Upper lobe of left lung (tissue), 6 donors: ENCODE measurements around the gene UTP25. TPM values are rescaled to one million over a fixed set of nuclear protein-coding genes. Genes with fewer than 3 reads are reported as not detected.
A peak's percentile ranks its signal among the peaks of the same experiment; 100 is the strongest.

Experiments used
- ATAC-seq, 2 donors: fragments of 200-7000 bp; cut with Tn5 transposase; one replicate each; pipeline ENCODE4 v1.9.1; 2022; ENCODE audit warnings: mild to moderate bottlenecking in 2 of 2, moderate library complexity in 2 of 2; ENCODE audit not compliant: low FRiP score in 2 of 2
- DNase-seq, 2 donors: peaks; one replicate each; pipeline ENCODE4 v3.0.0-alpha.2; 2019 to 2020
- H3K27ac ChIP-seq, 4 donors: fragments of 200-600 bp; sonication (generic); one replicate each; pipeline ENCODE4 v1.5.1; 2016 to 2019
- H3K27me3 ChIP-seq, 4 donors: fragments of 200-600 bp; sonication (generic); one replicate each; pipeline ENCODE4 v1.5.1; 2017 to 2019
- H3K36me3 ChIP-seq, 4 donors: fragments of 200-600 bp; sonication (generic); one replicate each; pipeline ENCODE4 v1.5.1; 2016 to 2019
- H3K4me1 ChIP-seq, 4 donors: fragments of 200-600 bp; sonication (generic); one replicate each; pipeline ENCODE4 v1.5.1; 2018 to 2019
- H3K4me3 ChIP-seq, 4 donors: fragments of 200-600 bp; sonication (generic); one replicate each; pipeline ENCODE4 v1.5.1; 2017 to 2019; ENCODE audit warnings: mild to moderate bottlenecking in 2 of 4, moderate library complexity in 1 of 4
- H3K9me3 ChIP-seq, 4 donors: fragments of 200-600 bp; sonication (generic); one replicate each; pipeline ENCODE4 v1.5.1; 2018 to 2019
- EP300 ChIP-seq, 4 donors: sonication (generic); formaldehyde crosslinking; IDR thresholded peaks; one replicate each; pipeline ENCODE4 v1.5.1; 2017; ENCODE audit warnings: antibody characterized with exemption in 4 of 4, control low read depth in 2 of 4
- POLR2A ChIP-seq, 4 donors: fragments of 450-650 bp; IDR thresholded peaks; one replicate each; pipeline ENCODE4 v1.5.1; 2016 to 2017; ENCODE audit warnings: antibody characterized with exemption in 4 of 4, mild to moderate bottlenecking in 2 of 4
- POLR2AphosphoS5 ChIP-seq, 2 donors: sonication (generic); formaldehyde crosslinking; IDR thresholded peaks; one replicate each; pipeline ENCODE4 v1.5.1; 2017; ENCODE audit warnings: antibody characterized with exemption in 2 of 2
- WGBS, 2 donors: methylation state at CpG; one replicate each; pipeline ENCODE4 v1.1.5; 2017 to 2018; 5-methylcytosine and 5-hydroxymethylcytosine counted together
- total RNA-seq, 6 donors: library from RNA; depleted of rRNA in 4 of 6; stranded (reverse); fragments of >200 nt in 4 of 6; gene quantifications; one replicate each; pipeline versions ENCODE4 v1.1.0 to v1.2.1, GENCODE V29; 2016 to 2021
- TF ChIP-seq, protein P1 (sequence below), 6 experiments: fragments of 450-650 bp in 4 of 6; fragments of 200-600 bp in 2 of 6; sonication (generic) in 2 of 6; IDR thresholded peaks; one replicate each; pipeline ENCODE4 v1.5.1; 2016 to 2019; ENCODE audit warnings: antibody characterized with exemption in 6 of 6
- donor health status: DM: no; HTN: no; CAD: no; lungs with moderate emphysema.
- donor health status: DM: no; HTN: yes; CAD: no; lungs with severe emphysema.

The UTP25 gene
- total RNA-seq, 6 donors from 2014 or later = 2.4 to 9.4 (median 7.9) TPM

DNA sequence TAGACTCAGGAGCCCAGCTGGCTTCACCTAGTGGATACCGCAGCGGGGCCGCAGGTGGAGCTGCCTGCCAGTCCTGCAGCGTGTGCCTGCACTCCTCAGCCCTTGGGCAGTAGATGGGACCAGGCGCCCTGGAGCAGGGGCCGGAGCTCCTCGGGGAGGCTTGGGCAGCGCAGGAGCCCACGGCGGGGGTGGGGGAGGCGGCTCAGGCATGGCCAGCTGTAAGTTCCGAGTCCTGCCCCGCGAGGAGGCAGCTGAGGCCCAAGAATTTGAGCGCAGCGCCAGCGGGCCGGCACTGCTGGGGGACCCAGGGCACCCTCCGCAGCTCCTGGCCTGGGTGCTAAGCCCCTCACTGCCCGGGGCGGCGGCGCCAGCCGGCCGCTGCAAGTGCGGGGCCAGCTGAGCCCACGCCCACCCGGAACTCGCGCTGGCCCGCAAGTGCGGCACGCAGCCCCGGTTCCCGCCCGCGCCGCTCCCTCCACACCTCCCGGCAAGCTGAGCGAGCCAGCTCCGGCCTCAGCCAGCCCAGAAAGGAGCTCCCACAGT lies 30.9 kb downstream of the UTP25 start:
- no peaks in the 10 kb centered on the region for H3K27me3 ChIP-seq
- peaks cover 0 to 11% (median 9%) of the 10 kb centered on the region in 4 donors for H3K36me3 ChIP-seq
- H3K4me1 ChIP-seq = no peaks in the 10 kb centered on the region
- 91 to 98% methylated on average over 14 to 31 of the region's 41 CpGs for WGBS, 2 donors
- no peak overlapping the region for H3K4me3 ChIP-seq
- H3K27ac ChIP-seq = no peak overlapping the region
- ATAC-seq (no peak), DNase-seq (peak in 1 of 2 donors; percentile 79)
- no peak for TF ChIP-seq EP300 (IDR thresholded peaks at IDR 0.05)
- TF ChIP-seq, protein P1, sequence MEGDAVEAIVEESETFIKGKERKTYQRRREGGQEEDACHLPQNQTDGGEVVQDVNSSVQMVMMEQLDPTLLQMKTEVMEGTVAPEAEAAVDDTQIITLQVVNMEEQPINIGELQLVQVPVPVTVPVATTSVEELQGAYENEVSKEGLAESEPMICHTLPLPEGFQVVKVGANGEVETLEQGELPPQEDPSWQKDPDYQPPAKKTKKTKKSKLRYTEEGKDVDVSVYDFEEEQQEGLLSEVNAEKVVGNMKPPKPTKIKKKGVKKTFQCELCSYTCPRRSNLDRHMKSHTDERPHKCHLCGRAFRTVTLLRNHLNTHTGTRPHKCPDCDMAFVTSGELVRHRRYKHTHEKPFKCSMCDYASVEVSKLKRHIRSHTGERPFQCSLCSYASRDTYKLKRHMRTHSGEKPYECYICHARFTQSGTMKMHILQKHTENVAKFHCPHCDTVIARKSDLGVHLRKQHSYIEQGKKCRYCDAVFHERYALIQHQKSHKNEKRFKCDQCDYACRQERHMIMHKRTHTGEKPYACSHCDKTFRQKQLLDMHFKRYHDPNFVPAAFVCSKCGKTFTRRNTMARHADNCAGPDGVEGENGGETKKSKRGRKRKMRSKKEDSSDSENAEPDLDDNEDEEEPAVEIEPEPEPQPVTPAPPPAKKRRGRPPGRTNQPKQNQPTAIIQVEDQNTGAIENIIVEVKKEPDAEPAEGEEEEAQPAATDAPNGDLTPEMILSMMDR (IDR thresholded peaks at IDR 0.05) = no peak
- TF ChIP-seq POLR2AphosphoS5 (IDR thresholded peaks at IDR 0.05) = no peak
- H3K9me3 ChIP-seq = no peaks in the 10 kb centered on the region

- Histone ChIP-seq H3K27me3 (no peaks in the 10 kb centered on the region), H3K36me3 (no peaks in the 10 kb centered on the region), H3K4me1 (peaks cover 0 to 4% (median 0%) of the 10 kb centered on the region in 4 donors), H3K4me3 (no peak overlapping the region), H3K27ac (no peak overlapping the region), H3K9me3 (no peaks in the 10 kb centered on the region)
- TF ChIP-seq POLR2A (IDR thresholded peaks at IDR 0.05) (no peak), POLR2AphosphoS5 (IDR thresholded peaks at IDR 0.05) (no peak)
- TF ChIP-seq, protein P1 (IDR thresholded peaks at IDR 0.05) = peak in 5 of 6 experiments; percentile 47 to 75 (median 59)
- peak; percentile 69 to 73 for DNase-seq
- 13 to 16% methylated on average over 7 of the region's 7 CpGs for WGBS, 2 donors
- ATAC-seq = peak; percentile 81 to 91
Measured at GRCh38 chr1:209860293-209860881, 32.6 kb downstream of the UTP25 start.

GRCh38 chr1:209861242-209861641 lies 33.5 kb downstream of the UTP25 start:
- H3K27ac ChIP-seq = no peak overlapping the region
- no peak overlapping the region for H3K4me3 ChIP-seq
- H3K27me3 ChIP-seq = no peaks in the 10 kb centered on the region
- H3K36me3 ChIP-seq = no peaks in the 10 kb centered on the region
- TF ChIP-seq POLR2AphosphoS5 (IDR thresholded peaks at IDR 0.05) (no peak), POLR2A (IDR thresholded peaks at IDR 0.05) (no peak), EP300 (IDR thresholded peaks at IDR 0.05) (no peak)
- TF ChIP-seq, protein P1 (IDR thresholded peaks at IDR 0.05) = no peak
- no peaks in the 10 kb centered on the region for H3K9me3 ChIP-seq
- no peak for DNase-seq
- WGBS, 2 donors = 63 to 81% methylated on average over 2 of the region's 2 CpGs
- peaks cover 0 to 4% (median 0%) of the 10 kb centered on the region in 4 donors for H3K4me1 ChIP-seq
- no peak for ATAC-seq

GRCh38 chr1:209862391-209863356 lies 34.9 kb downstream of the UTP25 start:
- no peaks in the 10 kb centered on the region for H3K36me3 ChIP-seq
- no peak for TF ChIP-seq EP300 (IDR thresholded peaks at IDR 0.05)
- TF ChIP-seq POLR2A (IDR thresholded peaks at IDR 0.05) = no peak
- TF ChIP-seq POLR2AphosphoS5 (IDR thresholded peaks at IDR 0.05) = no peak
- TF ChIP-seq, protein P1 (IDR thresholded peaks at IDR 0.05) = no peak
- H3K27ac ChIP-seq = no peak overlapping the region
- no peaks in the 10 kb centered on the region for H3K27me3 ChIP-seq
- peaks cover 0 to 4% (median 0%) of the 10 kb centered on the region in 4 donors for H3K4me1 ChIP-seq
- no peak for ATAC-seq
- DNase-seq = peak in 1 of 2 donors; percentile 26
- H3K4me3 ChIP-seq = no peak overlapping the region
- peaks cover 0 to 5% (median 4%) of the 10 kb centered on the region in 4 donors for H3K9me3 ChIP-seq
- WGBS, 2 donors = 62 to 76% methylated on average over 16 of the region's 16 CpGs
